Endodermal cell (in vitro differentiated cells): ENCODE measurements around the gene SOCS1. TPM values are rescaled to one million over a fixed set of nuclear protein-coding genes. Genes with fewer than 3 reads are reported as not detected.

ENCODE experiments used
- DNase-seq: peaks from one replicate; pipeline ENCODE4 v3.0.0-alpha.2; 2017
- H3K27ac ChIP-seq: 2 replicates; pipeline ENCODE4 v1.5.1; 2013; ENCODE audit warnings: mild to moderate bottlenecking, low read depth, low read length, moderate library complexity
- H3K27me3 ChIP-seq: 2 replicates; pipeline ENCODE4 v1.6.1; 2013; ENCODE audit warnings: mild to moderate bottlenecking, low read length, moderate library complexity; ENCODE audit not compliant: insufficient read depth, control insufficient read depth, poor library complexity, severe bottlenecking
- H3K36me3 ChIP-seq: 2 replicates; pipeline ENCODE4 v1.7.0; 2013; ENCODE audit warnings: mild to moderate bottlenecking, low read length, moderate library complexity; ENCODE audit not compliant: control insufficient read depth, insufficient read depth
- H3K4me1 ChIP-seq: one replicate; pipeline ENCODE4 v1.7.0; 2013; ENCODE audit warnings: low read length; ENCODE audit not compliant: control insufficient read depth, insufficient read depth
- H3K4me3 ChIP-seq: 2 replicates; pipeline ENCODE4 v1.5.1; 2013; ENCODE audit warnings: mild to moderate bottlenecking, low read length, moderate library complexity
- H3K9ac ChIP-seq: 2 replicates; pipeline ENCODE4 v1.6.1; 2013; ENCODE audit warnings: mild to moderate bottlenecking, low read length, moderate library complexity; ENCODE audit not compliant: poor library complexity, severe bottlenecking; ENCODE audit errors: extremely low read depth
- H3K9me3 ChIP-seq: 2 replicates; pipeline ENCODE4 v1.6.1; 2013; ENCODE audit warnings: mild to moderate bottlenecking, low read length, moderate library complexity; ENCODE audit not compliant: control insufficient read depth
- H3K27ac Mint-ChIP-seq: 2 replicates; pipeline ENCODE4 v1.8.0; 2020; ENCODE audit warnings: mixed read lengths
- H3K27me3 Mint-ChIP-seq: 2 replicates; pipeline ENCODE4 v1.8.0; 2021; ENCODE audit warnings: mild to moderate bottlenecking, mixed read lengths; ENCODE audit not compliant: insufficient read depth
- H3K36me3 Mint-ChIP-seq: 2 replicates; pipeline ENCODE4 v1.8.0; 2020; ENCODE audit warnings: low read depth, mixed read lengths
- H3K4me1 Mint-ChIP-seq: 2 replicates; pipeline ENCODE4 v1.8.0; 2020; ENCODE audit warnings: mixed read lengths
- H3K4me3 Mint-ChIP-seq: 2 replicates; pipeline ENCODE4 v1.8.0; 2020; ENCODE audit warnings: mild to moderate bottlenecking, moderate library complexity, mixed read lengths
- H3K9me3 Mint-ChIP-seq: 2 replicates; pipeline ENCODE4 v1.8.0; 2020; ENCODE audit warnings: mild to moderate bottlenecking, mixed read lengths
- WGBS, 2 experiments: methylation state at CpG; one replicate each; pipeline versions ENCODE4 v1.1.5 to v1.1.7; 2013; ENCODE audit warnings: missing lambda C conversion rate in 2 of 2, mixed read lengths in 1 of 2; ENCODE audit not compliant: insufficient coverage in 1 of 2, insufficient read length in 1 of 2; 5-methylcytosine and 5-hydroxymethylcytosine counted together
- total RNA-seq, 2 donors: library from RNA; stranded (reverse); fragmentation: NEBNext Ultra II Directional in 1 of 2; extraction: Animal tissue kit (Norgen Biotek cat#: 25700) in 1 of 2; gene quantifications; 2 replicates in 1 of 2; 3 replicates in 1 of 2; pipeline ENCODE4 v1.2.1, GENCODE V29; 2021
- TF ChIP-seq, protein P1 (sequence below): fragments of 200-600 bp; sonication (generic); conservative IDR thresholded peaks from 2 replicates; pipeline ENCODE4 v1.5.0; 2021; ENCODE audit warnings: antibody characterized with exemption, mild to moderate bottlenecking

SOCS1 gene
- total RNA-seq, 2 donors from 2014 or later, result 5.6 to 7.2 TPM

DNA sequence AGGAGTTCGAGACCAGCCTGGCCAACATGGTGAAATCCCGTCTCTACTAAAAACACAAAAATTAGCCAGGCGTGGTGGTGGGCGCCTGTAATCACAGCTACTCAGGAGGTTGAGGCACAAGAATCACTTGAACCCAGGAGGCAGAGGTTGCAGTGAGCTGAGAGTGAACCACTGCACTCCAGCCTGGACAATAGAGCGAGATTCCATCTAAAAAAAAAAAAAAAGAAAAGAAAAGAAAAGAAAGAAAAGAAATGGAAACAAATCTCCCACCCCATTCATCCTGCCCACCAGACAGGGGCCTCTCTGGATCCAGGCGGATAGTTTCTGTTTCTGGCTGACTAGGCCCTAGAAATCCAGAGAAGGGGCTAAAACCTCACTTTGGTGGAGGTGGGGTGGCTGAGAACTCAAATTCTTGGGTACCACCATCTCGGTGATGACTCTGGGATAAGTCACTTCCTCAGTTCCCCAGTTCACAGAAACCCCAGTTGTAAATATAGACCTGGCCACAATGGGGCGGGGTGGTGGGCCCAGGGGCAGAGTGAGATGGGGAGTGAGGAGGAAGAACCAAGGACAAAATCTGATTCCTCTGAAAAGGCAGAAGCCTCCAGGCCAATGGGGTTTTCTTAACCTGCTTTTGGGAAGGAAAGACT, 22.2 kb downstream of the SOCS1 start:
- Histone ChIP-seq H3K27me3 (no peaks in the 10 kb centered on the region), H3K9ac (no peak overlapping the region), H3K4me3 (no peak overlapping the region), H3K27ac (no peak overlapping the region), H3K4me1 (no peaks in the 10 kb centered on the region), H3K9me3 (no peaks in the 10 kb centered on the region), H3K36me3 (no peaks in the 10 kb centered on the region)
- Mint-ChIP-seq H3K4me1 (no peaks in the 10 kb centered on the region), H3K36me3 (no peaks in the 10 kb centered on the region), H3K27ac (no peak overlapping the region), H3K4me3 (no peak overlapping the region), H3K9me3 (no peaks in the 10 kb centered on the region), H3K27me3 (peaks cover 2% of the 10 kb centered on the region)
- WGBS, 2 experiments, result 67 to 76% methylated on average over 1 to 7 of the region's 8 CpGs
- TF ChIP-seq, protein P1, sequence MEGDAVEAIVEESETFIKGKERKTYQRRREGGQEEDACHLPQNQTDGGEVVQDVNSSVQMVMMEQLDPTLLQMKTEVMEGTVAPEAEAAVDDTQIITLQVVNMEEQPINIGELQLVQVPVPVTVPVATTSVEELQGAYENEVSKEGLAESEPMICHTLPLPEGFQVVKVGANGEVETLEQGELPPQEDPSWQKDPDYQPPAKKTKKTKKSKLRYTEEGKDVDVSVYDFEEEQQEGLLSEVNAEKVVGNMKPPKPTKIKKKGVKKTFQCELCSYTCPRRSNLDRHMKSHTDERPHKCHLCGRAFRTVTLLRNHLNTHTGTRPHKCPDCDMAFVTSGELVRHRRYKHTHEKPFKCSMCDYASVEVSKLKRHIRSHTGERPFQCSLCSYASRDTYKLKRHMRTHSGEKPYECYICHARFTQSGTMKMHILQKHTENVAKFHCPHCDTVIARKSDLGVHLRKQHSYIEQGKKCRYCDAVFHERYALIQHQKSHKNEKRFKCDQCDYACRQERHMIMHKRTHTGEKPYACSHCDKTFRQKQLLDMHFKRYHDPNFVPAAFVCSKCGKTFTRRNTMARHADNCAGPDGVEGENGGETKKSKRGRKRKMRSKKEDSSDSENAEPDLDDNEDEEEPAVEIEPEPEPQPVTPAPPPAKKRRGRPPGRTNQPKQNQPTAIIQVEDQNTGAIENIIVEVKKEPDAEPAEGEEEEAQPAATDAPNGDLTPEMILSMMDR, result peak; percentile 40
- peak; percentile 64 for DNase-seq

DNA sequence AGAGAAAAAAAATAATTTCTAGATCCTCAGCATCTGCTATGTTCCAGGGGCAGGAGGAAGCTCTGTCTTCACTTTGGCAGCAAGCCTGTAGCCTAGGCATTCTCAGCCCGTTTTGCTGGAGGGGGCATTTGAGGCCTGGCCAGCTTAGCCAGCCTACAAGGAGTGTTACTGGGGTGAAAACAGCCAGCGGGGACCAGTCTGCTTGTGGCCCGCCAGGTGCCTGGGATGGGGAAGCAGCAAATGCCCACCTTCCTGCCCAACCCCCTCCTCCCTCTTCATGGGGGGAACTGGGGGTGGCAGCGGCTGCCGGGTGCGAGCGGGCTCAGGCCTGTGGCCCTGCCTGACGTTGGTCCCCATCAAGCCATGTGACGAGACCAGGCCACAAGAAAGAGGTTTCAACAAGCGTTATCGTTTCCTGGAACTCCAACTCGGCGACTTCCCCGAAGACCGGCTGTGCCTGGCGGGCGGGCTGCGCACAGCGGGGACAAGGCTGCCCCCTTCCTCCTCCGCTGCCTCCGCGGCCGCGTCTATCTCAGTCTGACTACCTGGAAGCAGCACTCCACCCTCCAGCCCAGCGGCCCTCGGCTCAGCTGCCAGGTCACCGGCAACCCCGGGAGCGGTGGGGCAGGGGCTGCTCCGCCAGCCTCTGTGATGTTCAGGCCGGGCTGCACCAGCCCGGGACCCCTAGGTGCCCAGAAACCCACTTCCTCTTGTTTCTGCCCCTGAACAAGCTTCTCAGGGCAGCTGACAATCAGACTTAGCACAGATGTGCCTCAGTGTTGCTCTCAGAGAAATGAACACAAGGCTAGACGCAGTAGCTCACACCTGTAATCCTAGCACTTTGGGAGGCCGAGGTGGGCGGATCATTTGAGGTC, 22.9 kb downstream of the SOCS1 start:
- no peaks in the 10 kb centered on the region for H3K27me3 Mint-ChIP-seq
- Histone ChIP-seq H3K27ac (no peak overlapping the region), H3K9me3 (no peaks in the 10 kb centered on the region), H3K4me1 (no peaks in the 10 kb centered on the region), H3K9ac (no peak overlapping the region), H3K36me3 (no peaks in the 10 kb centered on the region), H3K27me3 (no peaks in the 10 kb centered on the region), H3K4me3 (no peak overlapping the region)
- TF ChIP-seq, protein P1, result no peak
- no peaks in the 10 kb centered on the region for H3K4me1 Mint-ChIP-seq
- no peaks in the 10 kb centered on the region for H3K9me3 Mint-ChIP-seq
- no peaks in the 10 kb centered on the region for H3K36me3 Mint-ChIP-seq
- no peak overlapping the region for H3K4me3 Mint-ChIP-seq
- DNase-seq, result peak; percentile 76
- 85 to 96% methylated on average over 24 to 34 of the region's 35 CpGs for WGBS, 2 experiments
- H3K27ac Mint-ChIP-seq, result no peak overlapping the region

DNA sequence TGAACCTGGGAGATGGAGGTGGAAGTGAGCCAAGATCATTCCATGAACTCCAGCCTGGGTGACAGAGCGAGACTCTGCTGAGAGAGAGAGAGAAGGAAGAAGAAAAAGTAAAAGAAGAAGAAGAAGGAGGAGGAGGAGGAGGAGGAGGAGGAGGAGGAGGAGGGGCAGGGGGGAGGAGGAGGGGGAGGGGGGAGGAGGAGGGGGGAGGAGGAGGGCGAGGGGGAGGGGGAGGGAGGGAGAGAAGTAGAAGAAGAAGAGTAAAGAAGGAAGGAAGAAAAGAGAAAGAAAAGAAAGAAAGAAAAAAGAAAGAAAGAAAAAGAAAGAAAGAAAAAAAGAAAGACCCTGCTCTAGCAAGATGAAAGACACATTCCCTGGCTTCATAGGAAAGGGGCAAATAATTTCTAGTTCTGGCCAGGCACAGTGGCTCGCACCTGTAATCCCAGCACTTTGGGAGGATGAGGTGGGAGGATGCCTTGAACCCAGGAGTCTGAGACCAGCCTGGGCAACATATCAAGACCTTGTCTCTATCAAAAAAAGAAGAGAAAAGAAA, 23.6 kb downstream of the SOCS1 start:
- no peak overlapping the region for H3K27ac ChIP-seq
- 94% methylated on average over 1 of the region's 3 CpGs; no CpG with 5 or more reads in 1 of the 2 experiments for WGBS, 2 experiments
- H3K4me3 ChIP-seq, result no peak overlapping the region
- H3K9ac ChIP-seq, result no peak overlapping the region
- H3K4me1 ChIP-seq, result no peaks in the 10 kb centered on the region
- Mint-ChIP-seq H3K4me1 (no peaks in the 10 kb centered on the region), H3K36me3 (no peaks in the 10 kb centered on the region), H3K27ac (no peak overlapping the region), H3K27me3 (no peaks in the 10 kb centered on the region), H3K9me3 (no peaks in the 10 kb centered on the region), H3K4me3 (no peak overlapping the region)
- no peaks in the 10 kb centered on the region for H3K27me3 ChIP-seq
- H3K9me3 ChIP-seq, result no peaks in the 10 kb centered on the region
- no peaks in the 10 kb centered on the region for H3K36me3 ChIP-seq
- DNase-seq, result no peak
- TF ChIP-seq, protein P1, result no peak
